ENCODE measurements around the gene TMEM60.
"Not testable (repeated sequence)": the region's sequence is repeated elsewhere in the genome, so short reads cannot be mapped to it uniquely, and the experiment has no call there.

Gene TMEM60

DNA sequence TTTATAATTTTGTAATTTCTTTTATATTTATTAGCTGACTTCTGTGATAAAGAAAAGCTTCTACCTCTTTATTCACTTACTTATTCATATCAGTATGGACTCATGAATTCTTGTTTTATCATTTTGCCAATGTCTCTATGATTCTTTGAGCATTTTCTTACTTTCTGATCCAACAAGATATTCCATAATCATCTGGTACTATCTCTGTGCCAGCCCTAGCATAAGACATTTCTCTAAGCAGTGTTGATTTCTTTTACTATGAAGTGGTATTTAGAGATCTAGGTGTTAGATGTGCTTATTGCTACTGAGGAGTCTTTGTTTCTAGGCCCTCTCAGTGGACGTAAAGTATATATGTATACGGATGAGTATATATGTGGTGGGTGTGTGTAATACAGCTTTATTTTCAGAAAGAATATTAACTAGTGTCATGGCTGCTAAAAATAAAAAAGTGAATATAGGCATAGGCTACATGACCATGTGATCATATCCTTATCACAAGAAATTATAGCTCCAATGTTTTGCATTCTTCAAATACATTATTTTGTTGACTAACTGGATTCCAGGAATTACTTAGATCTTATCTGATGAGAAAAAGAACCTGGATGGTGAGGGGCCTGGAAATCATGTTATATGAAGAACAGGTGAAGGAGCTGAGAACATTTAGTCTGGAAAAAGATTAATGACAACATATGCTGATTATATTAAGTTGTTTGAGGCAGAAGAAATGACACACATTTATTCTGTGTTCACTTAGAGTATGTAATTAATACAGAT is 13.5 kb upstream of the TMEM60 start:
- no peak for DNase-seq

DNA sequence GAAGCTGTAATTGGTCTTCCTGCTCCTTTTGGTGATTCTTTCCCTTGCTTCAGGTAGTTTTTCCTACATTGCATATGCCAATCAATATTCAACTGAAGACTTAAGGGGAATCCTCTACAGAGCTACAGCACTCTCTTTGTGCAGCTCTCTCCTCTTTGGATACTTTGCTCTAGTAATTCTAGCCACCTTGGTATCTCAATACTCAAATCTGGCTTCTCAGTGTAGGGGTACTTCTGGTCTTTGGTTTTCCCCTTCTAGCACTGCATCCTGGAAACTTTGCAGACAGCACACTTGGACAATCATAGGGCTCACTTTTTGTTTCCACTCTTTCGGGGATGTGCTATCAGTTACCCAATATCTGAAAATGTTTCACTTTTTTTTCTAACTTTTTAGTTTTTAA is 10.3 kb upstream of the TMEM60 start:
- no peak for DNase-seq

DNA sequence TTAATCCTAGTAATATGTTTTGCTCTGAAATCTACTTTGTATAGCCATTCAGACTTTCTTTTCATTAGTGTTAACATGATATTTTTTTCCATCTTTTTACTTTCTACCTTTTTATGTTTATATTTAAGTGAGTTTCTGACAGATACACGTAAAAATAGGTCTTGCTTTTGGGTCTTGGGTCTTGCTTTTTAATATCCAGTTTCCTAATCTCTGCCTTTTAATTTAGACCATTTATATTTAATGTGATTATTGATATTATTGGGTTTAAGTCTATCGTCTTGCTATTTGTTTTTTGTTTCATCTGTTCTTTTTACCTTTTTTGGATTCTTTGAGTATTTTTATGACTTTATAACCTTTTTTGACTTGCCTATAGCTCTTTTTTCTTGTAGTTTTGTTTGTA is 8.2 kb upstream of the TMEM60 start:
- no peak for DNase-seq

DNA sequence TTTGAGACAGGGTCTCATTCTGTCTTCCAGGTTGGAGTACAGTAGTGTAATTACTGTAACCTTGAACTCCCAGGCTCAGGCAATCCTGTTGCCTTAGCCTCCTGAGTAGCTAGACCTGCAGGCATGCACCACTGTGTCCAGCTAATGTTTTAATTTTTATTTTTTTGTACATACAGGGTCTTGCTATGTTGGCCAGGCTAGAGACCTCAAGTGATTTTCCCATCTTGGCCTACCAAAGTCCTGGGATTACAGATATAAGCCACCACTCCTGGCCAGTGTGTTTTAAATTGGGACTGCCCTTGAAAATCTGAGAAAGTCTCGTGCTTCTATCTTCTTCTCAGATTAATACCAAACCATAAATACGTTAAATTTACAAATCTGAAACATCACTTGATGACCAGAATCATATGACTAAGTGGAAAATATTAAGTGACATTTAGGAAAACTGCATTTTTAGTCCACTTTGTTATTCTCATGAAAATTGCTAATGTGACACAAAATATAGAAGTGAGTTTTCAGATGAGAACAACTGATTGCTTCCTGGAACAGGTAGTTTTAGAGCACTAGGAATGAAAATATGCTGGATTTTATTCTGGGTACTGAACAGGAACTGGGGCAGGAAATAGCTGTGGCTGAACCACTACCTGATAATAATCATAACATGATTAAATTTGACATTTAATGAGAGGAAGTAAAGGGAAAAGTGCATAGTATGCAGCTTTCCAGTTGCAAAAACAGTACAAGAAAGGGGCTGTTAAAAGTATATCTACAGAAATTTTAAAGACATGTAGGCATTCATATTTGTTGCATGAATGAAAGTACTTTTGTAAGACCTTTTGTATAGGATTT is 4.5 kb upstream of the TMEM60 start:
- DNase-seq = no peak

DNA sequence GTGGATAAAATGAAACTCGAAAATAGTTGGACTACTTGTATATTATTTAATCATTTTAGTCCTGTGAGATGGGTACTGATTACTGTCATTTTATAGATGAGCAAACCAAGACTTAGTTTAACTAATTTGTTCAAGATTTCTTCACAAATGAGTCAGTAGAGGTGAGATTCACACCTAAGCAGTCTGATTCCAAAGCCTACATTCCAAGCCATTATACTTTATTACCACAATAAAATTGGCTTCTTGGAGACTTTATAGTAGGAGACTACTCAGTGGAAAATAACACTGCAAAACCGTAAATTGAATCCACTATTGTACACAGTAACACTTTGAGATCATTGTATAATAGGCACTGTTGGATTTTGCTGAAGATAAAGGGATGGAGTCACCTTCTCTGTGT is 2.5 kb upstream of the TMEM60 start:
- no peak for DNase-seq

DNA sequence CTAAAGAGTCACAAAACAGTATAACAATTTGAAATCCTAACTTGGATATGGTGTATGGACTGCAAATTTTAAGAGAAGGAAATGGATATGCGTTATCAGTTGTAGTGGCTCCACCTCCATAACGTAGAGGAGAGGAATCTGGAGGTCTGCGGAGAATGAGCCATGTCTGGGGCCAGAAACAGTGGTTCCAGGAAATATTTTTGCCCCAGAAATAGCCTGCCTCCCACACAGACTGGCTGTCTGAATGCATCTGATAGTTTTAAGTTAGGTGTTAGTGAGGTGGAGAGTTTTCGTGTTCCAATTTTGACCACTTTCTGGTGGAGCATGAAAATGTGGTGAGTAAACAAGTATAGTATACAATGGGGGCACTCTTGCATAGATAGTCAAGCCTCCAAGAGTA is 1.9 kb upstream of the TMEM60 start:
- DNase-seq = no peak

DNA sequence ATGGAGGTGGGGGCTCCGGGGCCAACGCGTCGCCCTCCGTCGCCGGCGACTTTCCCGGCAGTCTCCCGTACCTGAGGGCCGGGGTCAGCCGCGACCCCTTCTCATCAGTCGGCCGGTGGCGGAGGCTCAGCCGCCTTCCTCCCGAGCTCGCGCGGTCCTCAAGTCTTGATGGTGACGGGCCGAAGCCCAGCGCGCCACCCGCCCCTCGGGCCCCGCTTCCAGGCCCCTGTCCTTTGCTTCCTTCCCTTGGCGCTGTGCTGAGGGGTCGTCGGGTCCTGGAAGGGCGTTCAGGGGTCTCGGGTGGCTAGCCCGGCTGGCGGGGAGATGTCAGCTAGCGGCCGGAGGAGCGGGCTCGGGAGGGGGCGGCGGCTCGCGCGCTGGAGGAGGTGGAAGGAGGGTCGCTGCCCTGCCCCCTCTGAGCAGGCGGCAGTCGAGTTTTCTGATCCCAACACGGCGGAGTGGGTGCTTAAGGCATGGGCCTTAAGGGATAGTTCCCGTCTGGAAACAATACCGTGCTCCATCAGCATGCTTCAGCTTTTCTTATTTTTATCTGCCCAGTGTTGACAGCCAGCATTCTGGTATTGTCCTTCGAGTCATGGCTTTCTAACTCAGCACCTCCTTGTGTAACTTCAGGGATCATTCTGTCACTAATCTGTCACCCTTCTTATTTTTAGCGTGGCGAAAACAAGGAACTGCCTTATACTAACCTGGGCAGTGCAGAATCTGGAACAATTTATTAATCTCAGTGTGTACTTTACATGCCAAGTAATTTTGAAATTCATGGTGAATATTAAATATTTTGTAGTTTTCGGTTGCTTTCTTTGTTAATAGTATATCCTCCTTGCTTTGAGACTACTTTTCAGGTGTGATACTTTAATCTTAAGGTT is 1.1 kb upstream of the TMEM60 start:
- no peak for DNase-seq

DNA sequence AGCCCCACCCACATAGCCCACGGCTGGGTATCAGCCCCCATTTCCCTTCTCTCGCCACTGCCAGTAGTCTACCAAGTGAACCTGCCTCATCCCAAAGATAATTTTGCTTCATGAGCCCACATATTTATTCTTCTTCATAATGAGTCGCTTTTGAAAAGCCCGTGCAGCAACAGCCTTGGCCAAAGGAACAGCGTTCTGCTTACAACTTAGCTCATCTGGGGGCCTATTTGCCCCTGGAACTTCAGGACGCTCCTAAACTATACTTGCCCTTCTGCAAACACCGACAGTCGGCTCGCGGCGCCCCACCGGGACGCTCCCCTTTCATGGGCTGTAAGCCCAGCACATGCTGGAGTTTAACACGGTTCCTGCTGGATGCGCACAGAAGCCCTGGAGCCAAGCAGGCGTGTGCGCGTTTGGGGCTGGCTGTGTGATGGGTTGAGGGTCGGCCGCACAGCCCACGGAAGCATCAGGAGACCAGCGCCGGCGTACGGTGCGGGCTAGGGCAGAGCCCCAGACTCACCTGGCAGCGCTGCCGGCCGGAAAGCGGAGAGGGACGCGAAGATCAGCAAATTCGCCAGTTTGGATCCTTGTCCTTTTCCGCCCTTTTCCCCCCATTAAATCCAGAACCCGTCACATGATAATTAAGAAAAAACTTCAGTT is 370 bp downstream of the TMEM60 start:
- DNase-seq = no peak

DNA sequence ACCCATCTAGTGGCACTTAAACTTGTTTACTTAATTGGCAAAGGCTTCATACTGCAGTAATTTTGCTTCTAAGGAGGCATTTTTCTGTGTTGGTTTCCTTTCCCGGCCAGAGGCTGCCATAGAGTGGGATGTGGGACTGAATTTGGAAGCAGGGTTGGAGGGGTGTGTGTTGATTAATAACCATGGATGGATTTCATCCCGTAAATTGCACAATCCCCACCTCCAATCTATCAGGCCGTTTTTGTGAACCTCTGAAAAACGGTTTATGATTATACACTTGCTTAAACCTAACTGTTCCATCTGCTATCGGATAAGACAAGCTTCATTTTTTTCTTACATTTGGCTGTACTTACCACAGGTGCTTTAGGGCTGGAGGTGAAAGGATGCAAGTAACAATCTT is 1.3 kb downstream of the TMEM60 start:
- no peak for DNase-seq

DNA sequence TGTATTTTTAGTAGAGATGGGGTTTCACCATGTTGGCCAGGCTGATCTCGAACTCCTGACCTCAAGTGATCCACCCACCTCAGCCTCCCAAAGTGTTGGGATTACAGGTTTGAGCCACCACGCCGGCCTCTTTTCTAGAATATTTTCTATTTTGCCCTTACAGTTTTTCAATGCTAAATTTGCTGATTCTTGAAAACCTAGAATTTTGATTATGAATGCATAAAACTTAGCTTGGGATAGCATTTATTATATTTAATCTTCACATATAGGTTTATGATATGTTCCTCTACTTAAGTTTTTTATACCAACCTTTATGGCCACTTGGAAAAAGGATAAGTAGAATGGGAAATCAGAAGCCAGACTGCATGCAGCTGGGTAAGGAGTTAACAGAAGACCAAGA is 2.1 kb downstream of the TMEM60 start:
- no peak for DNase-seq

DNA sequence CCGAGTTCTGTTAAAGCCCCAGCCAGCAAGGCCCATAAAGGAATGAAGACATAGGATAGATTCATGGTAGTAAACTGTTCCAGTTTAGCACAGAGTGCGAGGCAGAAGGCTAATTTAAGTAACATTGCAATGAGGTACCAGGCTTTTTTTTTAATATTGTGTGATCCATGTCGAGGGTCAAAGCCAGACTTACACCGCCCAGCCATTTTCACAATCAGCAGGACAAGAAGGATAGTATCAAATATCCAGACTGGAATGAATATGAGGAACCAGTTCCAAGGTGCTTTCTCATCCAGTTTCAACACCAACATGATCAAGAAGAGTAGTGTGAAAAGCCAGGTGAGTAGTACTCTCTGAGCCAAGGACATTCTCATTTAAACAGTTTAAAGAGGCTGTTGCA is 4.2 kb downstream of the TMEM60 start:
- DNase-seq = no peak

DNA sequence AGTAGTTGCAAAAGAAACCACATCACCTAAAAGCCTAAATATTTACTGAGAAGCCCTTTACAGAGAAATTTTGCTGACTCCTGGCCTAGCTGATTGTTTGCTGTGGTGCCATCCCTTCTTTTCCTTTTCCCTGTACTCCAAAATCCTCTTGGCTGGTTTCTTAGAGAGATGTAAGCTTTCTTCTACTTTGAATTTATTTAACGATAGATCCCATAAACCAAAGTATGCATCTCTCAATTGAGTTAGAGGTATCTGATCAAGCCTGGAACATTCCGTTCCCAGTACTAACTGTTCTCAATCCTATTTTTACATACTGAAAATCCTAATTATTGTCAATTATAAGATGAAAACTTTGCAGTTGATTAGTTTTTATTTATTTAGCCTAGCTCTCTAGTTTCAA is 6.3 kb downstream of the TMEM60 start:
- no peak for DNase-seq

DNA sequence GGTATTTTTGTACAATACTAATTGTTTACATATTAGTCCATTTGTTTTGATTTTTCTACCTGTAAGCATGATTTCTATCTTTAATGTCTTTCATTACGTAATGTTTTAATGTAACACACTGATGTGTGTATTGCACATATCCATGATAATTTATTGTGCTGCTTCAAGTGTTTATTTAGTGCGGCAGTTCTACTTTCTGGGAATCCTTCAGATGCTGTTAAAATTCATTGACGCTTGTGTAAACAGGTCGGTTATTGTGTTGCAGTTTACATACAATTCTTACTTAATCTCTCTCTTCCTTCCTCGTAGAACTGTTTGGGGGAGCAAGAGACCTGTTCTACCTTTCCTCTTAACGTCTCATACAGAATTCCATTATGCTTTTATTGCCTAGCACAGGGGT is 6.9 kb downstream of the TMEM60 start:
- DNase-seq = no peak

DNA sequence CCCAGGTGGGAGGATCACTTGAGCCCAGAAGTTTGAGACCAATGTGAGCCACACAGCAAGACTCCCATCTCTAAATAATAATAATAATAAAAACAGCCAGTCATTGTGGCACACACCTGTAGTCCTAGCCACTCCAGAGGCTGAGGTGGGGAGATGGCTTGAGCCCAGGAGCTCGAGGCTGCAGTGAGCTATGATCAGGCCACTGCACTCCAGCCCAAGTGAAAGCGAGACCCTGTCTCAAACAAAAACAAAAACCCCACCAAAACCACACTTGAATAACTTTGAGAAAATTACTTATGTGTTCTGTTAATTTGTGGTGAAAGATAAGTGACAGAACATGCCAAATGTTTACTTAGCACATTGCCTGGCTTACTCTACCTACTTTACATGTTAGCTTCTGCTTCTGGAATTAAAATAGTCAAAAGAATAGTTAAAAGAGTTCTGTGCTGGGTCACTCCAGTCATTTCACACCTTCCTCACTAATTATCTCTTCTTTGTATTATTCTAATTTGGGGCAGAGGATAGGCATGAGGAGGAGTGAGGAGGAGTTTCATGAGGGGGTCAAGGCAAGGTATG is 9.8 kb downstream of the TMEM60 start:
- no peak for DNase-seq

DNA sequence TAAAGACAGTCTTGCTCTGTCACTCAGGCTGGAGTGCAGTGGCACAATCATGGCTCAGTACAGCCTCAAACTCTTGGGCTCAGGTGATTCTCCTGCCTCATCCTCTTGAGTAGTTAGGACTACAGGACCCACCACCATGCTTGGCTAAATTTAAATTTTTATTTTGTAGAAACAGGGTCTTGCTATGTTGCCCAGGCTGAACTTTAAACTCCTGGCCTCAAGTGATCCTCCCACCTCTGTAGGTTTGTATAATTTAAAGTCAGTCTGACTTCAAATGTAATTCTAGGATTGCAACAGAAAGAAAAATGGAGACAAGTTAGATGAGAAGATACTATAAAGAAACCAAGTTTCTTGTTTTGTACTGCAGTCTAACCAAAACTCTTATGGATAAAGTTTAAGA is 11.5 kb downstream of the TMEM60 start:
- no peak for DNase-seq

DNA sequence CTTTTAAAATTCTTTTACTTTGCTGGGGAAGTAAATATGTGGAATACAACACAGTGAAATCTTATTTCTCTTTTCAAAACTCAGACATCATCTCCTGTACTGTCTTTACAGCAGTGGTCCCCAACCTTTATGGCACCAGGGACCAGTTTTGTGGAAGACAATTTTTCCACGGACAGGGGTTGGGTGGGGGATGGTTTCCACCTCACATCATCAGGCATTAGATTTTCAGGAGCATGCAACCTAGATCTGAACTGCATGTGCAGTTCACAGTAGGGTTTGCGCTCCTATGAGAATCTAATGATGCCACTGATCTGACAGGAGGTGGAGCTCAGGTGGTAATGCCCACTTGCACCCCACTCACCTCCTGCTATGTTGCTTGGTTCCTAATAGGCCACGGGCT is 12.2 kb downstream of the TMEM60 start:
- no peak for DNase-seq

DNA sequence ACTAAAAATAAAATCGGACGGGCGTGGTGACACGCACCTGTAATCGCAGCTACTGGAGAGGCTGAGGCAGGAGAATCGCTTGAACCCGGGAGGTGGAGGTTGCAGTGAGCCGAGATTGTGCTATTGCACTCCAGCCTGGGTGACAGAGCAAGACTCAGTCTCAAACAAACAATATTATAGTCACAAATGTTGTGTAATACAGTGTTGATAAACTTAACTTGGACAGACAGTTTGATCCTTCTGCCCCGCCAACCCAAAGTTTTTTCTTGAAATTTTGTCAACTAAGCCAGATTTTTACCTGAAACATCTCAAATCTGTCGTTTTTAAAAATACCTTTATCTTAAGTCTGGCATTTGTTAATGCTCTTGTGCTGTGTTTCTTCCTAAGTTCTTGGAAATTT is 13.8 kb downstream of the TMEM60 start:
- DNase-seq = not testable (repeated sequence)

DNA sequence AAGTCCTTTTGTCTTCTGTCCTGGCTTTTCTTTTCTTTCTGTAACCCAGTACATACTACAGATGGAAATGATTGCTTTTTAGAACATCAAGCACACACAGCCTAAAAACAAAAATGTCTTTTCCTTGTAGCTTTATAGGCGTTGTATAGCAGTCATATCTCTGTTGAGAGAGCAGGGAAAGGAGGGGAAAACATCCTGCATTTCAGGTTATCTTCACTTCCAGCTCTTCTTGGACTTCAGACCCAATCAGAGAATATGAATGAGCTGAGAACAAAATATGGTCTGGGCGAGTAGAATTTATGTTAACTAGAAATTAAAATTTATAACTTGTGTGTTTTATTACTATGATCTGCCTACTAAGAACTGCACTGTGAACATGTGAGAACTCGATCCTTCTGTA is 14.7 kb downstream of the TMEM60 start:
- DNase-seq = no peak

DNA sequence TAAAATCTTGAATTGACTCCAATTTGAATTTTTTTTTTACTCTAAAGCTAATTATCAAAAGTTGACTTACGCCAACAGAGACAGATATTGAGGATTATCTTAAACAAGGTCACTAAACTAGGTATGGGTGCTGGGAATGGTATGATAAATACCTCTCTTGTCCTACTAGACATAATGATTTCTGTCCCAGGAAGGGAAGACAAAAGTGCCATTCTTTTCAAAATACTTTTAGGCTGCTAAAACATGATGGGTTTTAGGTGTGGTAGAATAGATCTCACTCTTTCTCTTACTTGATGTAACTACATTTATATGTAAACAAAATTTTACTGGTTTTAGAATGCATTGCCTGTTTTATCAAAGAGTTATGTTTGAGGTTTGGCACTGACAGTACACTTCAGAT is 15.1 kb downstream of the TMEM60 start:
- no peak for DNase-seq

DNA sequence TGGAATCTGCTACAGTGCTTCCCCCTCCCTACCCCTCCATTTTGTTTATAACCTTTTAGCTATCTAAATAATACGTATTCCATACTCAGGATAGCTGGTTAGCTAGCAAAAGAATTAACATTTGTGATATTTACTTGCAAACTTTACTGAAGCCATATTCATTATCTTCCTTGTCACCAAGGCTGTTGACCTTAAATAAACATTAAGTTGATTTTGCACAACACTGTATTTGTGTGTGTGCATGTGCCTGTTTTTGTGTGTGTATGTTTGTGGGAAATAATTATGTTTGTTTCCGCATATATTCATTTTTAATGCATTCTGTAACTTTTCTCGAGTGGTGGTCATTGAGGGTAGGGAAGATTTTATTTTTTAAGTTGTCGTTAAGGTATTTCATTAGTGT is 15.9 kb downstream of the TMEM60 start:
- DNase-seq = no peak

DNA sequence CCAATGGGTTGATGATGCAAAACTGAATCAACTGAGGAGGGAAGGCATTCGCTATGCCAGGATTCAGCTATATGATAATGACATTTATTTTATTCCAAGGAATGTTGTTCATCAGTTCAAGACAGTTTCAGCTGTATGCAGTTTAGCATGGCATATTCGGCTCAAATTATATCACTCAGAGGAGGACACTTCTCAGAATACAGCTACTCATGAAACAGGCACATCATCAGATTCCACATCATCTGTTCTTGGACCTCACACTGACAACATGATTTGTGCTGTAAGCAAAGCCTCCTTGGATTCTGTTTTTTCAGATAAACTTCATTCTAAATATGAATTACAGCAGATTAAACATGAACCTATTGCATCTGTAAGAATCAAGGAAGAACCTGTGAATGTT is 19.7 kb downstream of the TMEM60 start:
- no peak for DNase-seq

DNA sequence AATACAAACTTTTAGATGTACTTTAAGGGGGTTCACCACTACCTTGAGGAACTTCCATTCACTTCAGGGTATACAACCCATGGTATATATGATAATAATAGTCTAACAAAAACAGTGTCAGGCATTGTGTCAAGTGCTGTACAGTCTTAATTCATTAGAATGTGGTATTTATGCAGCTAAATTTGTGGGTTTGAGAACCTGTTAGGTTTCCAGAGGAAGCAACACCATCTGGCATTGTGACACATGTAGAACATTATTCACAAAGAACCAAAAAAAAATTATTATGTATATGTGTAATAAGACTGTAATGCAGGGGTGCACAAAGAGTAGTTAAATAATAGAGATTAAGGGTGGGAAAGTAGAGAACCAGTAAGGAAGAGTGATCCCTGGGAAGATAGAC is 26.3 kb downstream of the TMEM60 start:
- DNase-seq = no peak

DNA sequence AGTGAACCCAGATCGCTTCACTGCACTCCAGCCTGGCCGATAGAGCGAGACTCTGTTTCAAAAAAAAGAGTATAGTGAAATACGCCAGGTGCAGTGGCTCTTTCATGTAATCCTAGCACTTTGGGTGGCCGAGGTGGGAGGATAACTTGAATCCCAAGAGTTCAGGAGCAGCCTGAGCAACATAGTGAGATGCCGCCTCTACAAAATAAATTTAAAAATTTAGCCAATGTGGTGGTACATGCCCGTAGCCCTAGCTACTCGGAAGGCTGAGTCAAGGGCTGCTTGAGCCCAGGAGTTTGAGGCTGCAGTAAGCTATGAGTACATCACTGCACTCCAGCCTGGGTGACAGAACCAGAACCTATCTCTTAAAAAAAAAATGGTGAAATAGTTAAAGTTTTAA is 27.9 kb downstream of the TMEM60 start:
- DNase-seq = no peak

All from DMS 273 treated with DMSO at 0.1 percent for 48 hours (cell line).